ENCODE data around the gene SLC35E1.
A peak's percentile ranks its signal among the peaks of the same experiment; 100 is the strongest.

Gene SLC35E1

GRCh38 chr19:16542045-16542909 lies 29.9 kb downstream of the SLC35E1 start, which contains the start of gene CHERP:
Gene CHERP (minus strand): TSS chr19:16542437. CDS start chr19:16542378, 59 bp downstream.
- Histone ChIP-seq H3K4me1 (ENCODE audit: control insufficient read depth, insufficient read depth, low read length) (no peaks in the 10 kb centered on the region), H3K9ac (ENCODE audit: low read depth, low read length) (peak within 1 kb of the TSS; percentile 80), H3K27ac (ENCODE audit: low read depth, low read length) (peak within 1 kb of the TSS; percentile 91), H3K27me3 (ENCODE audit: control insufficient read depth, insufficient read depth, low read length) (no peaks in the 10 kb centered on the region), H3K9me3 (ENCODE audit: control insufficient read depth, insufficient read depth, low read length) (no peaks in the 10 kb centered on the region), H3K4me3 (ENCODE audit: low read depth, low read length) (peak within 1 kb of the TSS; percentile 100), H3K36me3 (ENCODE audit: control insufficient read depth, insufficient read depth, low read length) (peaks cover 17% of the 10 kb centered on the region)

GRCh38 chr19:16541526-16542044 lies 30.6 kb downstream of the SLC35E1 start:
- H3K9me3 ChIP-seq (ENCODE audit: control insufficient read depth, insufficient read depth, low read length): no peaks in the 10 kb centered on the region
- no peaks in the 10 kb centered on the region for H3K27me3 ChIP-seq (ENCODE audit: control insufficient read depth, insufficient read depth, low read length)
- peaks cover 21% of the 10 kb centered on the region for H3K36me3 ChIP-seq (ENCODE audit: control insufficient read depth, insufficient read depth, low read length)
- H3K4me1 ChIP-seq (ENCODE audit: control insufficient read depth, insufficient read depth, low read length): no peaks in the 10 kb centered on the region
- H3K27ac ChIP-seq (ENCODE audit: low read depth, low read length): peak overlapping the region; percentile 91
- H3K9ac ChIP-seq (ENCODE audit: low read depth, low read length): peak overlapping the region; percentile 80
- H3K4me3 ChIP-seq (ENCODE audit: low read depth, low read length): peak overlapping the region; percentile 100

DNA sequence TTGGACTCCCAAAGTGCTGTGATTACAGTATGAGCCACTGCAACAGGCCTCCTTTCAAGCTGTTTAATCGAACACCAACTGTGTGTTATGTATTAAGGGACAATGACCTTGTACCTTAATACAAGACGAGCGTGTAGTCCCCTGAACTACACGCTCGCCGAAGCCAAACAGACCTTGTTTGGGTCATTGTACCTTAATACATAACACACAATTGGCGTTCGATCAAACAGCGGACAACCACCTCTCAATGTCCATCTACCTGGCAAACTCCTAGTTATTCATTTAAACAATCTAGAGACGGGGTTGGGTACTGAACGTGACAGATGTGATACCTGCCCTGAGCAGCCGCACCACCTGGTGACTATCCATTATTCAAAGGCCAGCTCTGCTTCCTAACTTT lies 31.3 kb downstream of the SLC35E1 start:
- Histone ChIP-seq H3K27me3 (ENCODE audit: control insufficient read depth, insufficient read depth, low read length) (no peaks in the 10 kb centered on the region), H3K4me3 (ENCODE audit: low read depth, low read length) (peak overlapping the region; percentile 100), H3K4me1 (ENCODE audit: control insufficient read depth, insufficient read depth, low read length) (no peaks in the 10 kb centered on the region), H3K9me3 (ENCODE audit: control insufficient read depth, insufficient read depth, low read length) (no peaks in the 10 kb centered on the region), H3K27ac (ENCODE audit: low read depth, low read length) (no peak overlapping the region), H3K36me3 (ENCODE audit: control insufficient read depth, insufficient read depth, low read length) (peaks cover 27% of the 10 kb centered on the region), H3K9ac (ENCODE audit: low read depth, low read length) (peak overlapping the region; percentile 80; the same call in 1 of the 2 replicates)

- peaks cover 65% of the 10 kb centered on the region for H3K36me3 ChIP-seq (ENCODE audit: control insufficient read depth, insufficient read depth, low read length)
- H3K9me3 ChIP-seq (ENCODE audit: control insufficient read depth, insufficient read depth, low read length): no peaks in the 10 kb centered on the region
- no peak overlapping the region for H3K4me3 ChIP-seq (ENCODE audit: low read depth, low read length)
- H3K9ac ChIP-seq (ENCODE audit: low read depth, low read length): no peak overlapping the region
- H3K27me3 ChIP-seq (ENCODE audit: control insufficient read depth, insufficient read depth, low read length): no peaks in the 10 kb centered on the region
- no peak overlapping the region for H3K27ac ChIP-seq (ENCODE audit: low read depth, low read length)
- no peaks in the 10 kb centered on the region for H3K4me1 ChIP-seq (ENCODE audit: control insufficient read depth, insufficient read depth, low read length)
These were observed 35.1 kb downstream of the SLC35E1 start for GRCh38 chr19:16537111-16537510.

DNA sequence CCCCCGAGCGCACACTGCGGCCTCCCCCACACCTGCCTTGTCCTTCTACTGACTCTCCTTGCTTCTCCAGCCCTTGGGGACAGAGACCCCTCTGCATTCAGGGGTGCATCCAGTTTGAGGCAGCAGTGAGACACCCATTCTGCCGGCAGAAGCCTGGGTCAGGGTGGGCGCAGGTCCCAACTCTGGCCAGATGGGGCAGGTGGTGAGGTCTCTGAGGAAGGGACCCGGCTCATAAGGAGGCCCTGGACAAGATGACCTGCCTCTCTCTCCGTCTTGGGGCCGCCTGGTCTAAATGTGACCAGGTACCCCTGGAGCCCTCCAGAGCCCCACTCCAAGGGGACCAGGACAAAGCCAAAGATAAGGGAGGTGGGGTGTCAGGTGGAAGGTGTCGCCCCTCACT lies 36.1 kb downstream of the SLC35E1 start:
- Histone ChIP-seq H3K9ac (ENCODE audit: low read depth, low read length) (no peak overlapping the region), H3K36me3 (ENCODE audit: control insufficient read depth, insufficient read depth, low read length) (peaks cover 75% of the 10 kb centered on the region), H3K27me3 (ENCODE audit: control insufficient read depth, insufficient read depth, low read length) (no peaks in the 10 kb centered on the region)

GRCh38 chr19:16535381-16535780 lies 36.8 kb downstream of the SLC35E1 start:
- no peak overlapping the region for H3K27ac ChIP-seq (ENCODE audit: low read depth, low read length)
- no peaks in the 10 kb centered on the region for H3K9me3 ChIP-seq (ENCODE audit: control insufficient read depth, insufficient read depth, low read length)
- H3K36me3 ChIP-seq (ENCODE audit: control insufficient read depth, insufficient read depth, low read length): peaks cover 83% of the 10 kb centered on the region
- no peak overlapping the region for H3K4me3 ChIP-seq (ENCODE audit: low read depth, low read length)
- H3K9ac ChIP-seq (ENCODE audit: low read depth, low read length): no peak overlapping the region
- H3K27me3 ChIP-seq (ENCODE audit: control insufficient read depth, insufficient read depth, low read length): no peaks in the 10 kb centered on the region
- no peaks in the 10 kb centered on the region for H3K4me1 ChIP-seq (ENCODE audit: control insufficient read depth, insufficient read depth, low read length)

More for the DNA sequence above, 36.1 kb downstream of the SLC35E1 start:
- Histone ChIP-seq H3K9me3 (ENCODE audit: control insufficient read depth, insufficient read depth, low read length) (no peaks in the 10 kb centered on the region), H3K4me3 (ENCODE audit: low read depth, low read length) (no peak overlapping the region), H3K27ac (ENCODE audit: low read depth, low read length) (no peak overlapping the region), H3K4me1 (ENCODE audit: control insufficient read depth, insufficient read depth, low read length) (no peaks in the 10 kb centered on the region)

GRCh38 chr19:16532440-16533234 lies 39.6 kb downstream of the SLC35E1 start:
- peaks cover 96% of the 10 kb centered on the region for H3K36me3 ChIP-seq (ENCODE audit: control insufficient read depth, insufficient read depth, low read length)

GRCh38 chr19:16531380-16531669 lies 40.9 kb downstream of the SLC35E1 start:
- Histone ChIP-seq H3K4me1 (ENCODE audit: control insufficient read depth, insufficient read depth, low read length) (no peaks in the 10 kb centered on the region), H3K9ac (ENCODE audit: low read depth, low read length) (no peak overlapping the region), H3K4me3 (ENCODE audit: low read depth, low read length) (no peak overlapping the region), H3K27me3 (ENCODE audit: control insufficient read depth, insufficient read depth, low read length) (no peaks in the 10 kb centered on the region), H3K9me3 (ENCODE audit: control insufficient read depth, insufficient read depth, low read length) (no peaks in the 10 kb centered on the region), H3K36me3 (ENCODE audit: control insufficient read depth, insufficient read depth, low read length) (peaks cover 99% of the 10 kb centered on the region), H3K27ac (ENCODE audit: low read depth, low read length) (no peak overlapping the region)

More at GRCh38 chr19:16532440-16533234, 39.6 kb downstream of the SLC35E1 start:
- no peaks in the 10 kb centered on the region for H3K27me3 ChIP-seq (ENCODE audit: control insufficient read depth, insufficient read depth, low read length)
- no peak overlapping the region for H3K27ac ChIP-seq (ENCODE audit: low read depth, low read length)
- H3K4me1 ChIP-seq (ENCODE audit: control insufficient read depth, insufficient read depth, low read length): no peaks in the 10 kb centered on the region
- no peak overlapping the region for H3K9ac ChIP-seq (ENCODE audit: low read depth, low read length)
- no peaks in the 10 kb centered on the region for H3K9me3 ChIP-seq (ENCODE audit: control insufficient read depth, insufficient read depth, low read length)
- no peak overlapping the region for H3K4me3 ChIP-seq (ENCODE audit: low read depth, low read length)

GRCh38 chr19:16530540-16531379 lies 41.5 kb downstream of the SLC35E1 start:
- Histone ChIP-seq H3K4me1 (ENCODE audit: control insufficient read depth, insufficient read depth, low read length) (no peaks in the 10 kb centered on the region), H3K9ac (ENCODE audit: low read depth, low read length) (no peak overlapping the region), H3K9me3 (ENCODE audit: control insufficient read depth, insufficient read depth, low read length) (no peaks in the 10 kb centered on the region), H3K27me3 (ENCODE audit: control insufficient read depth, insufficient read depth, low read length) (no peaks in the 10 kb centered on the region), H3K36me3 (ENCODE audit: control insufficient read depth, insufficient read depth, low read length) (peaks cover 99% of the 10 kb centered on the region), H3K4me3 (ENCODE audit: low read depth, low read length) (no peak overlapping the region), H3K27ac (ENCODE audit: low read depth, low read length) (no peak overlapping the region)

DNA sequence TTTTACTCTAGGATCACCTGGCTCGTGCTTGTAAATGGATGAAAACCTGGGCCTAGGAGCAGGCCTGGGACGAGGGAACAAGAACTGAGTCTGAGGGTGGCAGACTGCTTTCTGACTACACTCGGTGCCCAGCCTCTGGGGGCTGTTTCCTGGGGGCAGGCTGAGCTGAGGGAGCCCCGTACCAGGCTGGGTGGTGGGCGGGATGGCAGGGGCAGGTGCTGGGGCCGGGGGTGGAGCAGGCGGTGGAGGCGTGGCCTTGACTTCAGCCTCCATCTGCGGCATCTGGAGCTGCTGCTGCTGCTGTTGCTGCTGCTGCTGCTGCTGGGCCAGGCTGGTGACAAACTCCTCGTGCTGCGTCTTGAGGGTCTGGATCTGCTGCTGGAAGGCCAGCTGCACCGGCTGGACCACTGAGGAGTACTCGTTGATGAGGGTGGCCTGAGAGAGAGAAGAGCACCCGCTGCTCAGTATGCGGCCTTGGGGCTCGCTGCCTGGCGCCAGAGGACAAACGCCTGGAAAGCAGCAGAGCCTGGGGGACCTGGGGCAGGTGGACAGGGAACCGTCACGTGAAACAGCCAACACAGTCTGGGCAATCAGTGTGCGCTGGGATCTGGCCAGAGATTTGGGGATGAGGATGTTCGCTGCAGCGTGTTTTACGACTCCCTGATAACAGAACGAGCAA lies 42.6 kb downstream of the SLC35E1 start:
- Histone ChIP-seq H3K27ac (ENCODE audit: low read depth, low read length) (no peak overlapping the region), H3K4me1 (ENCODE audit: control insufficient read depth, insufficient read depth, low read length) (no peaks in the 10 kb centered on the region), H3K9me3 (ENCODE audit: control insufficient read depth, insufficient read depth, low read length) (no peaks in the 10 kb centered on the region), H3K4me3 (ENCODE audit: low read depth, low read length) (no peak overlapping the region), H3K36me3 (ENCODE audit: control insufficient read depth, insufficient read depth, low read length) (peaks cover 99% of the 10 kb centered on the region), H3K27me3 (ENCODE audit: control insufficient read depth, insufficient read depth, low read length) (no peaks in the 10 kb centered on the region), H3K9ac (ENCODE audit: low read depth, low read length) (no peak overlapping the region)
